Mucosa of descending colon (tissue), 3 donors: ENCODE data around the gene B4GALT1. TPM values are rescaled to one million over a fixed set of nuclear protein-coding genes. Genes with fewer than 3 reads are reported as not detected.
A peak's percentile ranks its signal among the peaks of the same experiment; 100 is the strongest.
"Not testable (repeated sequence)": the region's sequence is repeated elsewhere in the genome, so short reads cannot be mapped to it uniquely, and the experiment has no call there.

ENCODE experiments used
- ATAC-seq: fragments of 200-7000 bp; cut with Tn5 transposase; one replicate; pipeline ENCODE4 v1.9.1; 2020; ENCODE audit warnings: mild to moderate bottlenecking, moderate library complexity
- DNase-seq, 3 donors: peaks; one replicate each; pipeline ENCODE4 v3.0.0-alpha.2; 2020
- H3K36me3 ChIP-seq: fragments of 200-600 bp; one replicate; pipeline ENCODE4 v1.8.0; 2021; ENCODE audit warnings: low read depth, mild to moderate bottlenecking
- H3K4me1 ChIP-seq: fragments of 200-600 bp; one replicate; pipeline ENCODE4 v1.8.0; 2021; ENCODE audit warnings: low read depth, mild to moderate bottlenecking
- H3K4me3 ChIP-seq: fragments of 200-600 bp; one replicate; pipeline ENCODE4 v1.8.0; 2021; ENCODE audit warnings: mild to moderate bottlenecking
- H3K9me3 ChIP-seq: fragments of 200-600 bp; one replicate; pipeline ENCODE4 v1.8.0; 2021; ENCODE audit warnings: mild to moderate bottlenecking
- CTCF ChIP-seq: fragments of 200-600 bp; IDR thresholded peaks from one replicate; pipeline ENCODE4 v1.8.0; 2022; ENCODE audit warnings: antibody characterized with exemption, mild to moderate bottlenecking
- intact Hi-C, 2 donors: fragments of 100-400 bp; cut with DNase I in 1 of 2; cut with micrococcal nuclease in 1 of 2; formaldehyde crosslinking; loops; one replicate each; pipeline versions ENCODE4 v1.11.0 to v1.11.1; 2022; cut with DNase I, micrococcal nuclease
- total RNA-seq, 3 donors: library from RNA; stranded (reverse); fragmentation: NEBNext Ultra II Directional in 2 of 3; extraction: Animal tissue kit (Norgen Biotek cat#: 25700) in 2 of 3; gene quantifications; one replicate each; pipeline versions ENCODE4 v1.2.1 to v1.2.4, GENCODE V29; 2021 to 2023
- donor health status: DM: no; HTN: no; CAD: no; lungs with moderate emphysema.
- donor health status: DM: no; HTN: no; CAD: no.
- donor health status: DM: no; HTN: yes; CAD: no.

B4GALT1 gene
- total RNA-seq, 3 donors from 2014 or later: 66.0 to 203 (median 103) TPM

- Histone ChIP-seq H3K9me3 (no peaks in the 10 kb centered on the region), H3K4me3 (no peak overlapping the region), H3K36me3 (no peaks in the 10 kb centered on the region), H3K4me1 (peaks cover 24% of the 10 kb centered on the region)
- intact Hi-C loops: no loop called here
- ATAC-seq (no peak), DNase-seq (peak in 1 of 3 donors; percentile 47)
- TF ChIP-seq CTCF: no peak
Measured at GRCh38 chr9:33167972-33168461, 881 bp upstream of the B4GALT1 start.

- DNase-seq: peak; percentile 62 to 84 (median 64)
- H3K36me3 ChIP-seq: no peaks in the 10 kb centered on the region
- intact Hi-C loops: no loop called here
- TF ChIP-seq CTCF: no peak
- peak; percentile 51 for ATAC-seq
- H3K9me3 ChIP-seq: no peaks in the 10 kb centered on the region
- peaks cover 40% of the 10 kb centered on the region for H3K4me1 ChIP-seq
- peak overlapping the region; percentile 54 for H3K4me3 ChIP-seq
Measured at GRCh38 chr9:33166231-33167083, 679 bp downstream of the B4GALT1 start.

GRCh38 chr9:33165263-33166151 lies 1.6 kb downstream of the B4GALT1 start:
- H3K4me1 ChIP-seq: peaks cover 50% of the 10 kb centered on the region

GRCh38 chr9:33164921-33165262 lies 2.2 kb downstream of the B4GALT1 start:
- H3K4me1 ChIP-seq: peaks cover 56% of the 10 kb centered on the region
- intact Hi-C loops, ATAC-seq, H3K9me3 ChIP-seq, DNase-seq, H3K4me3 ChIP-seq, H3K36me3 ChIP-seq: not testable (repeated sequence)

More at GRCh38 chr9:33165263-33166151, 1.6 kb downstream of the B4GALT1 start:
- Histone ChIP-seq H3K9me3 (no peaks in the 10 kb centered on the region), H3K36me3 (no peaks in the 10 kb centered on the region), H3K4me3 (peak overlapping the region; percentile 54)
- intact Hi-C loops: no loop called here
- ATAC-seq (peak; percentile 26), DNase-seq (peak in 2 of 3 donors; percentile 50 to 78)
- no peak for TF ChIP-seq CTCF

GRCh38 chr9:33164138-33164809 lies 2.9 kb downstream of the B4GALT1 start:
- no peaks in the 10 kb centered on the region for H3K36me3 ChIP-seq
- intact Hi-C loops: no loop called here
- H3K9me3 ChIP-seq: no peaks in the 10 kb centered on the region
- DNase-seq (no peak), ATAC-seq (no peak)
- TF ChIP-seq CTCF: no peak
- H3K4me3 ChIP-seq: no peak overlapping the region
- H3K4me1 ChIP-seq: peaks cover 62% of the 10 kb centered on the region
